HG03064 (cell line): ENCODE measurements around the gene DIP2C.

Source experiments
- ATAC-seq: cut with Tn5 transposase; IDR thresholded peaks from one replicate; pipeline ENCODE4 v1.9.1; 2021; ENCODE audit warnings: low read depth; ENCODE audit not compliant: unreplicated experiment

DIP2C gene

GRCh38 chr10:387909-388660 lies 301.4 kb downstream of the DIP2C start:
- ATAC-seq: no peak

GRCh38 chr10:387593-387891 lies 301.9 kb downstream of the DIP2C start:
- ATAC-seq: no peak

DNA sequence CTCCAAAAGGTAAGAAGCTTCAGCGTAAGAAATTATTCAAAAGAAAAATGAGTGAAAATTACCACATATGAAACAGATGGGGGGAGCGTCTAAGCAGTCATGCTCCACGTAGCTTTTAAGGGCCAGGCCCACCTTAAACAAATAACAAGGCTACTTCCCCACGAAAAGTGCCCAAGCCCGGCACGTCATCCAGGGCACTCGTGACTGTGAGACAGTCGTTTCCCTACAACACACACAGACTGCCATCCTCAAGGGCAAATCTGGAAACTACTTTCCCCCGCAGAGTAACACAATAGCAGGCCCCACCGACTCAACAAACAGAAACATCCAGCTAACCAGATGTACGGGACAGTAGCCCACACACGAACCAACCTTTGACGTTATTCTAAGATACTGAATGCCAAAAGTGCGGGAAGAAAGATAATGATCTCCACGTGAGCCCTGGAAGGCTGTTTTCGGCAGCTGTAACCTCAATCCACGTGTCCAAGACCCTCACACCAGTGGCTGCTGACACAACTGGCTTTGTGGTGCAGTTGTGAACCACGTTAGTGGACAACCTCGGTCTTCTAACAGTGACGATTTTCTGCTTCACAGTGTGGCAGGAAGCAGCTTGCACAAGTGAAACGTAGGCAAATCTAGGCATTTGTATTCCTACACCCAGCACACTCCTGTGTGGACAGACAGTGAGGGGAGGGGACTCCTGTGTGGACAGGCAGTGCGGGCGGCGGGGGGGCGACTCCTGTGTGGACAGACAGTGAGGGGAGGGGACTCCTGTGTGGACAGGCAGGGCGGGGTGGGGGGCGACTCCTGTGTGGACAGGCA lies 302.5 kb downstream of the DIP2C start:
- ATAC-seq: no peak

- ATAC-seq: no peak
These were observed 303.7 kb downstream of the DIP2C start for GRCh38 chr10:385571-386300.

DNA sequence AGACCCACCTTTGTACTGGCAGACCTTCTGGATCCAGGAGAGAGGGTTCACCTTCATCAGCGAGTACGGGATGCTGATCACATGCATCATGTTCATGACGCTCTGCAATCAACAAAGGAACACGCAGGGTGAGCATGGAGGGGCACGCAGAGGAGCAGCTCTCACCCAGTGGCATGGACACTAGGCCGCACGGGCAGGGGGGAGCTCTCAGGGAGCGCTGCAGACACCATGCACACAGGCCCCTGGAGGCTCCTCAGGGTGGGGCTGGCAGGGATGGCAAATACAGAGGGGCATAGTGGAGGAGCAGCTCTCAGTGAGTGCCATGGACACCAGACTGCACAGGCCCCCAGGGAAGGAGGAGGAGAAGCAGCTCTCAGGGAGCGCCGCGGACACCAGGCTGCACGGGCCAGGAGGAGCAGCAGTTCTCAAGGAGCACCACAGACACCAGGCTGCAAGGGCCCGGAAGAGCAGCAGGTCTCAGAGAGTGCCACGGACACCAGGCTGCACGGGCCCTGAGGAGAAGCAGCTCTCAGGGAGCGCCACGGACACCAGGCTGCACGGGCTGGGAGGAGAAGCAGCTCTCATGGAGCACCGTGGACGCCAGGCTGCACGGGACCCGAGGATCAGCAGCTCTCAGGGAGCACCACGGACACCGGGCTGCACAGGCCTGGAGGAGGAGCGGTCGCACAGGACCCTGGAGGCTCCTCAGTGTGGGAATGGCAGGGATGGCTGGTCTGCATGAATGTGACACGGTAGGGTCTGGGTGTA lies 304.7 kb downstream of the DIP2C start:
- no peak for ATAC-seq

DNA sequence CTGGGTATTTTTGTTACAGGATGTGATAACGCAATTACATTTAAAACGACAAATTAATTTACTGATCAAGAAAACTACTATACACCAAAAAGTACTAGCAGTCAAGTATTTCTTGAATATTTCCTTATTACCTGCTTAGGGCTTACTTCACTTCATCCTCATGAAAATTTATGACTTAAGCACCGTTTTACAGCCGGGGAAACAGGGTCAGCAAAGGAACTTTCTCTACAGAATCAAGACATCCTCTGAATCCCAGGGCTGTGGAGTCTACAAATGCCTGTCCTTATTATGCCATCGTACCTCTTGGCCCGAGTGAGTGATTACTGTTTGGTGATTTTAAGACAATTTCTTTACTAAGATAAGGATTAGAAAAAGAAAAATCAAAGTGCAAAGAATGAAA lies 305.9 kb downstream of the DIP2C start:
- ATAC-seq: no peak

- no peak for ATAC-seq
These were observed 307.7 kb downstream of the DIP2C start for GRCh38 chr10:381805-382204.

DNA sequence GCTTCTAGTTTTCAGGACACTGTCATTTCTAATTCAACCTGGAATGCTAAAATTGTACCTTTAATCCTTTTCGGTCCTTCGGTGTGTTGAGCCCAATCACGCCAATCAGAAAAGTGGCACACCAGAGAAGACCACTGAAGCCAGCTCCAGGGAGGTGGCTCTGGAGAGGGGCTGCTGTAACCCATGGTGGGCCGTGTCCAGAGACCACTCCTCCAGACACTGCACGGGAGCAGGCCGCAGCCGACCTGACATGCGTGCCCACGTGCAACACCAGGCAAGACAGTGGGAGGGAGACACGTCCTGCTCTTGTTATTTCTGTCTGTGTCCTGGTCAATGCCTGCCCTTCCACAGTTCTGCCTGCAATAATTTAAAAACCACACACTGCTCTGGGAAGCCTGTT lies 308.1 kb downstream of the DIP2C start:
- no peak for ATAC-seq

DNA sequence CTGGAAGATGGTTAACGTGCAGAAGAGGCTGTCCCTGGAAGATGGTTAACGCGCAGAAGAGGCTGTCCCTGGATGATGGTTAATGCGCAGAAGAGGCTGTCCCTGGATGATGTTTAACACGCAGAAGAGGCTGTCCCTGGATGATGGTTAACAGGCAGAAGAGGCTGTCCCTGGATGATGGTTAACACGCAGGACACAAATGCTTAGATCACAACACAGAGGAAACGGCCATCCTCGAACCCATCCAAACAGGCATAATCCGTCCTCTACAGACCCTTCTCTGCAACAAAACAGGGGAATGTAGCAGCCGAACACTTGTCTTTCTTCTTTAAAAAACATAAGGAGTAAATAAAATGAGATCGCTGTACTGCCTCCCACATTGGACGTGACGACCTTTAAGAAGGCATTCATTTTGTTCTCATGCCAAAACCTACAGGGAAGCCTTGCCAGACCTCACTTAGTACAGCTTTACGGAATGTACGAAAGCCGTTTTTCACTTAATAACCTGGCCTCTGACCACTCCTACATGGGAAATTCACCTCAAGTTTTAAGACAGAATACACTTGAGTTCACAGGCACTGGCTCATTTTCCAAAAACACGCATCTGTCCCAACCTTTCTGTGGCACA lies 309.0 kb downstream of the DIP2C start:
- ATAC-seq: no peak

- ATAC-seq: no peak
These were observed 310.4 kb downstream of the DIP2C start for GRCh38 chr10:378930-379704.

DNA sequence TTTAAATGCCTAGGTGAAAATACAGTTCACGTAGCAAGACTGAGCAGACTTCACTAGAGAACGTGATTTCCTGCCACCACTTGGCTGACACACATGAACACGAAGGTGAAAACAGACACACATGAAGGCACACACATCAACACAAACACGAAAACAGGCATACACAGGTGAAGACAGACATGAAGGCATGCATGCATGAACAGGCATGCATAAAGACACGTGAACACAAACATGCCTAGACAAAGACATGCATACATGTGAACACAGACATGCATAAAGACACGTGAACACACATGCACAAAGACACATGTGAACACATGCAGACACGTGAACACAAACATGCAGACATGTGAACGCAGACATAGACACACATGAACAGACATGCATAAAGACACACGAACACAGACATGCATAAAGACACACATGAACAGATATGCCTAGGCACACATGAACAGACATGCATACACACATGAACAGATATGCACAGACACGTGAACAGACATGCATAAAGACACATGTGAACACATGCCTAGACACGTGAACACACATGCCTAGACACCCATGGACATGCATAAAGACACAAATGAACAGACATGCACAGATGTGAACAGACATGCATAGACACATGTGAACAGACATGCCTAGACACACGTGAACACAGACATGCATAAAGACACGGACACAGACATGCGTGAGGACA lies 311.1 kb downstream of the DIP2C start:
- ATAC-seq: no peak

GRCh38 chr10:377228-377627 lies 312.2 kb downstream of the DIP2C start:
- no peak for ATAC-seq

- ATAC-seq: no peak
These were observed 313.5 kb downstream of the DIP2C start for GRCh38 chr10:375815-376505.

GRCh38 chr10:374354-374753 lies 315.1 kb downstream of the DIP2C start:
- no peak for ATAC-seq

- ATAC-seq: no peak
These were observed 315.8 kb downstream of the DIP2C start for GRCh38 chr10:373526-374309.

DNA sequence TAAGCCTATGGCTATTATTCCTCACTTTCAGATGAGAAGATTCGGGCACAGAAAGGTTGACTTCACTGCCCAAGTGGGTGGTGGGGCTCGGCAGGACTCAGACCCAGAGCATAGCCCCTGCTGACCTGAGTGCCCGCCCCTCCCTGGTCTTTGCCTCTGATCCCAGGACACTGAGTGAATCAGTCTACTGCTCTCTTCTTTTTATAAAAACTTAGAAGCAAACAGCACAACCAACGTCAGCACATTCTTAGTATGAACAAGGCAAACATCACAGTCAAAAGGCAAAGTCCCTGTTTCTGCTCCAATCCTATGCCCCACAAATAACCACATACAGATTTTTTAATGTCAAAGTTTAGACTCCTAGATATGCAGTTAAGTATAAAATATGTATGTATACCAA lies 316.5 kb downstream of the DIP2C start:
- ATAC-seq: no peak

DNA sequence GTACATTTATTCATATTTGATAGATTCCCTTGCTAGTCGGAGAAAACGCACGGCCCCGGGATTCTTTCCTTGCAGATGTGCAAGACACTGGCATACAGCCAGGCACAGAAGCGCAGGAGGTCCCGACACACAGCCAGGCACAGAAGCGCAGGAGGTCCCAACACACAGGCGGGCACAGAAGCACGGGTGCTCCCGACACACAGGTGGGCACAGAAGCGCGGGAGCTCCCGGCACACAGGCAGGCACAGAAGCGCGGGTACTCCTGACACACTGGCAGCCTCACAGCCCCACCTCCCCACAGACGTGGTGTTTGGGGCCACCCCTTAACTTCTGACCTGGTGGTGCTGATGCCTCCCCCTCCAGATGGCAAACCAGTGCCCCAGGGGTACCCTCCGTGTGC lies 316.9 kb downstream of the DIP2C start:
- no peak for ATAC-seq

GRCh38 chr10:371515-371914 lies 318.0 kb downstream of the DIP2C start:
- ATAC-seq: no peak
